CD1c-positive myeloid dendritic cell (primary cell): ENCODE measurements around the gene COX4I2.
A peak's percentile ranks its signal among the peaks of the same experiment; 100 is the strongest.
"Not testable (repeated sequence)": the region's sequence is repeated elsewhere in the genome, so short reads cannot be mapped to it uniquely, and the experiment has no call there.

ENCODE experiments used
- DNase-seq: peaks from one replicate; pipeline ENCODE4 v3.0.0-alpha.2; 2016; ENCODE audit errors: extremely low spot score

COX4I2 gene

GRCh38 chr20:31637660-31638059, at the start of gene COX4I2:
Gene COX4I2 (plus strand): TSS chr20:31637912. CDS start chr20:31639018, 1,106 bp downstream.
- DNase-seq = no peak

DNA sequence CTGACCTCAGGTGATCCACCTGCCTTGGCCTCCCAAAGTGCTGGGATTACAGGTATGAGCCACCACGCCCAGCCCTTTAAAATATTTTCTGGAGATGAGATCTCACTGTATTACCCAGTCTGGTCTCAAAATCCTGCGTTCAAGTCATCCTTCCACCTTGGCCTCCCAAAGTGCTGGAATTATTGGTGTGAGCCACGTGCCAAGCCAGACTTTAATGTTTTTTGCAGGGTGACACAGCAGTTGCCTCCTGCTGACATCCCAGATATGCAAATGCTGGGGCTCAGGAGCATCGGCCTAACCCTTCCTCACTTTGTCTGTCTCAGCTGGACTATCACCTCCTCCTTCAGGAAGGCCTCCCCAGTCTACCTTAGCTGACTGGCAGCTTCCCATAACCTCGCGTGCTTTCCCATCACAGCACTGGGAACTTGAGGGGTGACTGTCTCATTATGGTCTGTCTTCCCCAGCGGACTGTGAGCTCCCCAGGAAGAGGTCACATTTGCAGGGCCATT, 46.9 kb upstream of the COX4I2 start:
- no peak for DNase-seq

GRCh38 chr20:31593221-31594001, 44.3 kb upstream of the COX4I2 start:
- no peak for DNase-seq

GRCh38 chr20:31594002-31594557, 43.6 kb upstream of the COX4I2 start:
- no peak for DNase-seq

DNA sequence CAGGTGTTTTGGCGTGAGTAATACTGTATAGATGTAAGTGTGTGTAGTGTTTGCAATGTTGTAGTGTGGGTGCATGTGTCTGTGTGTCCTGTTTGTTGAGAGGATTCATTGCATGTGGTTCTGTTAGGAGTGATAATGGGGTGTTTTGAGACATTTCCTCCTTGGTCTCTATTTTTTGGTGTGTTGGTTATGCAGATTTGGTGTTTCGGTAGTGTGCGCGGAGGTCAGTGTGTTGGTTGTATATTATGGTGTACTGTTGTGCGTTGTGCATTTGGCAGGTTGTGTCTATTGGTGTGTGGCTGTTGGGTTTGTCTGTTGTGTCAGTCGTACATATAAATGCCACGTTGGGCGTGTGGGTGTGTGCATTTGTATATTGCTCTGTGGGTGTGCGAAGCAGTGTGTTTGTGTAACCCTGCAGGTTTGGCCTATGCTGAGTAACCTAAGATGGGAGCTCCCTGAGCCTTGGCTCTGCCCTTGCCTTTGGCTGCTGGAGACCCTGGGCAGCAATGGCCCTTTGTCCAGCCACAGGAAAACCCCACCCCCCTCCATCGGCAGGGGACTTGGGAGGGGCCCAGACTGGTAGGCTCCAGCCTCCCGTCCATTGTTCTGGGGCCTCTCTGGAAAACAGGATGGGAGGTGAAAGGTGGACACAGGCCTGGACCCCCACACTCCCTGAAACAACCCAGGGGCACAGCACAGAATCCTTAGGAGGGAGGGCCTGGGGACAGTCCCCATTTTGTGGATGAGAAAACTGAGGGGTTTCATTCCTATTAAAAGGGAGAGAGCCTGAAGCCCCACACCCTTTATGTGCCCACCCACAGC, 42.9 kb upstream of the COX4I2 start:
- DNase-seq = no peak

- DNase-seq = no peak
These were observed 42.4 kb upstream of the COX4I2 start for GRCh38 chr20:31595380-31595653.

- DNase-seq = no peak
These were observed 41.9 kb upstream of the COX4I2 start for GRCh38 chr20:31595654-31596411.

DNA sequence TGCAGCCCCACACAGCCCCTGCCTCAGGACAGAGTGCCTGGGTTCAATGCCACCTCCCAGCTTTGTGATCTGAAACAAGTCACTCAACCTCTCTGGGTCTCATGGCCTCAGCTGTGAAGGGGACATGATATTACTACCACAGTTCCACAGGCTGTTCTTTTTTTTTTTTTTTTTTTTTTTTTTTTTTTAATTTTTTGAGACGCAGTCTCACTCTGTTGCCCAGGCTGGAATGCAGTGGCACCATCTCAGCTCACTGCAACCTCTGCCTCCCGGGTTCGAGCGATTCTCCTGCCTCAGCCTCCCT, 41.3 kb upstream of the COX4I2 start:
- DNase-seq = not testable (repeated sequence)

- DNase-seq = no peak
These were observed 40.8 kb upstream of the COX4I2 start for GRCh38 chr20:31596831-31597480.

DNA sequence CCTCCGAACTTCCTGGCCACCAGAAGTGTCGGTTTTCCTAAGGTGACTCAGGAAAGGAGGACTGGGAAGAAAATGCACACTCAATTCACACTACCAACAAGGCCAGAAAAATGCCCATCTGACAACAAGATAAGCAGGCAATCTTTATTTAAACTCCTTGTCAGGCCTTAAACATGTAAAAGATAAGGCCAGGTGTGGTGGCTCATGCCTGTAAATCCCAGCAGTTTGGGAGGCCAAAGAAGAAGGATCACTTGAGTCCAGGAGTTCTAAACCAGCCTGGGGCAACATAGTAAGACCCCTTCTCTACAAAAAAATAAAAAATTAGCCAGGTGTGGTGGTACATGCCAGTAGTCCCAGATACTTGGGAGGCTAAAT, 40.2 kb upstream of the COX4I2 start:
- DNase-seq = no peak

- DNase-seq = no peak
These were observed 35.3 kb upstream of the COX4I2 start for GRCh38 chr20:31602431-31602778.

DNA sequence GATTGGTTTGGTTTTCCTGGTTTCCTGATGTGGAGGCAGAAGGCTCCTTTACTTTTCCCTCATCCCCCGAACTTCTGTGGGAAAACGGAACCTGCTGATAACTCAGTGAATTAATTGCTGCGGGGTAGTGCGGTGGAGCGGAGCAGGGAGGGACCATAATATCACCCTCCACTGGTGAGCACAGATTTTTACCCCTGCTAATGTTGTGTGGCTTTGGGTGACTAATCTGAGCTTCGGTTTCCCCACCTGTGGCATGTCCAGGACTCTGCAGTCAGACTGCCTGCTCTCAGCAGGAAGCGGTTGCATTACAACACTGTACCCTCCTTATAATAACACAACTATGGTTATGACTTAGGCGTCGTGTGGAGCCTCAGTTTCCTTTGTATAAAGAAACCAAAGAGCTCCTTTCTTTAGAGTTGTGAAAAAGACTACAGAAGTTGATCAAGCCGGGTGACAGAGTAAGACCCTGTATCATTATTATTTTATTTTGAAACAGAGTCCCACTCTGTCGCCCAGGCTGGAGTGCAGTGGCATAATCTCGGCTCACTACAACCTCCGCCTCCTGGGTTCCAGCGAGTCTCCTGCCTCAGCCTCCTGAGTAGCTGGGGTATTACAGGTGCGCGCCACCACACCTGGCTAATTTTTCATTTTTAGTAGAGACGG, 34.8 kb upstream of the COX4I2 start:
- peak; percentile 33 for DNase-seq

GRCh38 chr20:31603822-31604566, 33.7 kb upstream of the COX4I2 start:
- DNase-seq = peak; percentile 94

DNA sequence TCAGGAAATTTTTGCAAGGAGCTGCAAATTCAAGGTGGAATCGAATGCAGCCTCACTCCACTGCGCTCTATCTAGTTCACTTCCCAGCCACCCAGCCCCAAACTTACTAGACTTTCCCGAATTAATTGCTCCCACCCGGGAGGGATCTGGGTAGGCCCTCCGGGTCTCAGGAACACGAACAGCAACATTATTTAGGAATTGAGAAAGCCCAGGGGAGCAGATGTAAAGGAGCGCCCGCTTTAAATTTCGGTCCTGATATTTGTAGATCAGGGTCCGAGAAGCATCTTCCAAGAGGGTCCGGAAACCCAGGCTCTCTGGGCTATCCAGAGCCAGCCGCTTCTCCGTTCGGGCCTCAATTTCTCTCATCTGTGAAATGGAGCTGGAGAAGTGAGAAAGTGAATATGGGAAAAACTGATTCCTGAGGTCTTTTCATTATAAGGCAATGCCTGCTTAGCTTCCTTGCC, 33.1 kb upstream of the COX4I2 start:
- DNase-seq = no peak

DNA sequence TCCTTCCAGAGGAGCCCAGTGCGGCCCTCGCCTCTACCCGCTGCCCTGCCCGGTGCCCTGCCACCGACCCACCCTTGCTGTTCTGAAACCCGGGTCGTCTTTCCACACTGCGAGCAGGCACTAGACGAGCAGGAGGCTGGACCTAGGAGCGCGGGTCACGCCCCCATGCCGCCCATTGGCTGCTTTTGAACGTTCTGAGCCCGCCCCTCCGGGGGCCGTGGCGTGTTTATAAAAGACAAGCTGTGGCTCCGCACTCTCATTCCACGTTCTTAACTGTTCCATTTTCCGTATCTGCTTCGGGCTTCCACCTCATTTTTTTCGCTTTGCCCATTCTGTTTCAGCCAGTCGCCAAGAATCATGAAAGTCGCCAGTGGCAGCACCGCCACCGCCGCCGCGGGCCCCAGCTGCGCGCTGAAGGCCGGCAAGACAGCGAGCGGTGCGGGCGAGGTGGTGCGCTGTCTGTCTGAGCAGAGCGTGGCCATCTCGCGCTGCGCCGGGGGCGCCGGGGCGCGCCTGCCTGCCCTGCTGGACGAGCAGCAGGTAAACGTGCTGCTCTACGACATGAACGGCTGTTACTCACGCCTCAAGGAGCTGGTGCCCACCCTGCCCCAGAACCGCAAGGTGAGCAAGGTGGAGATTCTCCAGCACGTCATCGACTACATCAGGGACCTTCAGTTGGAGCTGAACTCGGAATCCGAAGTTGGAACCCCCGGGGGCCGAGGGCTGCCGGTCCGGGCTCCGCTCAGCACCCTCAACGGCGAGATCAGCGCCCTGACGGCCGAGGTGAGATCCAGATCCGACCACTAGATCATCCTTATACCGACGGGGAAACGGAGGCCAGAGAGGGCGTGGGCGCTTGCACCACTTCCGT, 32.4 kb upstream of the COX4I2 start, which contains the start of gene ID1:
Gene ID1 (plus strand): TSS at position 259 of the 871 bp plus-strand sequence. CDS start 99 bp downstream, at position 358.
- peak; percentile 97 for DNase-seq

DNA sequence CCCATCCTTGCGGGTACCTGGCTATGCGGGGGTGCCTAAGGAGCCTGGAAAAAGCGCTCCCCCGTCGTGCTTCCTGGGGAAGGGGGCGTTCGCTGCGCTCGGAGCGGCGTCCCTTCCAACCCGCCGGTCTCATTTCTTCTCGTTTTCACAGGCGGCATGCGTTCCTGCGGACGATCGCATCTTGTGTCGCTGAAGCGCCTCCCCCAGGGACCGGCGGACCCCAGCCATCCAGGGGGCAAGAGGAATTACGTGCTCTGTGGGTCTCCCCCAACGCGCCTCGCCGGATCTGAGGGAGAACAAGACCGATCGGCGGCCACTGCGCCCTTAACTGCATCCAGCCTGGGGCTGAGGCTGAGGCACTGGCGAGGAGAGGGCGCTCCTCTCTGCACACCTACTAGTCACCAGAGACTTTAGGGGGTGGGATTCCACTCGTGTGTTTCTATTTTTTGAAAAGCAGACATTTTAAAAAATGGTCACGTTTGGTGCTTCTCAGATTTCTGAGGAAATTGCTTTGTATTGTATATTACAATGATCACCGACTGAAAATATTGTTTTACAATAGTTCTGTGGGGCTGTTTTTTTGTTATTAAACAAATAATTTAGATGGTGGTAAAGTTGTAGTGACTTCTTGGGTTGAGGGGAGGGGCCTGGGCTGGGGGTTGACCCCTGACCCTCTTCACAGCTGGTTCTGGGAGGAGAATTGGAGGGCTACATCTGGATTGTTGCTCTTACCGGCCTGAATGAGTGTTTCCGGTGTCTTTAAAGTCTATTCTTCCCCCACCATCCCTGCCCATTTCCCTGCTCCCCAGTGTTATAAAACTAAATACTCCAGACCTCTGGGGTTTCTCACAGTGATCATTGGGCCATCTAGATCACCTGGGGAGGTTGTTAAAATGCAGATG, 31.6 kb upstream of the COX4I2 start:
- peak; percentile 18 for DNase-seq

- DNase-seq = no peak
These were observed 30.7 kb upstream of the COX4I2 start for GRCh38 chr20:31606804-31607639.
